ENCODE measurements around the gene CCL28. TPM values are rescaled to one million over a fixed set of nuclear protein-coding genes. Genes with fewer than 3 reads are reported as not detected.

Gene CCL28
- total and polyA plus RNA-seq, 10 of the 15 experiments (the other 5 are each of a cell fraction or from before 2014, with no cell fraction given), result 1.5 to 7.5 (median 4.4) TPM

- ChIA-PET CTCF (interaction anchor here (0.7 to 2.8 kb wide), 4 partner anchors 11 to 72 kb away, joined by 3 to 10 read pairs (median 6); partner anchors contain the start of gene TMEM267), POLR2A (no interaction called here), RAD21 (ENCODE audit: unreplicated experiment) (no interaction called here), SMC1A (ENCODE audit: uncharacterized antibody, unreplicated experiment) (interaction anchor here (1.0 to 1.8 kb wide), 3 partner anchors 18 to 73 kb away, joined by 3 to 4 read pairs (median 3); no protein-coding TSS in a partner anchor)
- Histone ChIP-seq H3K27me3 (replicated peaks in 1 of 2; ENCODE audit: control insufficient read depth in 2 of 2, insufficient read depth in 2 of 2, low read length in 1 of 2) (no peaks in the 10 kb centered on the region), H3K4me1 (ENCODE audit: control insufficient read depth, insufficient read depth, low read length) (no peaks in the 10 kb centered on the region), H3K9me3 (replicated peaks; ENCODE audit: control insufficient read depth, insufficient read depth, low read length) (no peaks in the 10 kb centered on the region; the same call in 2 of the 3 replicates), H3K4me2 (ENCODE audit: control insufficient read depth, insufficient read depth) (no peak overlapping the region), H2AFZ (ENCODE audit: control insufficient read depth, low read depth, low read length) (no peak overlapping the region), H4K20me1 (ENCODE audit: control insufficient read depth, insufficient read depth) (no peaks in the 10 kb centered on the region), H3K36me3 (ENCODE audit: control insufficient read depth in 2 of 2, insufficient read depth in 2 of 2, low read length in 1 of 2) (no peaks in the 10 kb centered on the region), H3K79me2 (ENCODE audit: control insufficient read depth, insufficient read depth, low read length) (no peaks in the 10 kb centered on the region), H3K4me3 (no peak overlapping the region), H3K27ac (ENCODE audit: control insufficient read depth, insufficient read depth) (no peak overlapping the region), H3K9ac (ENCODE audit: control insufficient read depth, insufficient read depth, low read length) (no peak overlapping the region)
- intact Hi-C loops (cut with micrococcal nuclease; ENCODE audit: unreplicated experiment), result no loop called here
- FAIRE-seq, result no peak
- no TSS peak for BruUV-seq (replicated peaks)
- no peak for TF ChIP-seq ZNF24 (IDR thresholded peaks at IDR 0.05)
- TF ChIP-seq PML (IDR thresholded peaks at IDR 0.05; ENCODE audit: low read length), result no peak
- TF ChIP-seq TAF1 (IDR thresholded peaks at IDR 0.05; ENCODE audit: borderline replicate concordance, low read depth, low read length), result no peak
- TF ChIP-seq NR2C2 (IDR thresholded peaks at IDR 0.05; ENCODE audit: borderline replicate concordance, control insufficient read depth, insufficient read length, low read depth), result no peak
- TF ChIP-seq SUPT20H (IDR thresholded peaks at IDR 0.05; ENCODE audit: borderline replicate concordance, control insufficient read depth, low read depth, low read length), result no peak
- TF ChIP-seq E4F1 (IDR thresholded peaks at IDR 0.05; ENCODE audit: borderline replicate concordance, partially characterized antibody), result no peak
- no peak for TF ChIP-seq NFIC (IDR thresholded peaks at IDR 0.05; ENCODE audit: low read depth, low read length)
- no peak for TF ChIP-seq SMAD5 (IDR thresholded peaks at IDR 0.05; ENCODE audit: low read depth)
- TF ChIP-seq JUND (IDR thresholded peaks at IDR 0.05; ENCODE audit: low read depth, low read length), result no peak
- no peak for TF ChIP-seq TCF12 (IDR thresholded peaks at IDR 0.05; ENCODE audit: low read depth, low read length)
- TF ChIP-seq IKZF1 (conservative IDR thresholded peaks at IDR 0.05), result no peak
- no peak for TF ChIP-seq POLR2A (IDR thresholded peaks at IDR 0.05; ENCODE audit: low read depth, low read length)
- TF ChIP-seq, protein P1, sequence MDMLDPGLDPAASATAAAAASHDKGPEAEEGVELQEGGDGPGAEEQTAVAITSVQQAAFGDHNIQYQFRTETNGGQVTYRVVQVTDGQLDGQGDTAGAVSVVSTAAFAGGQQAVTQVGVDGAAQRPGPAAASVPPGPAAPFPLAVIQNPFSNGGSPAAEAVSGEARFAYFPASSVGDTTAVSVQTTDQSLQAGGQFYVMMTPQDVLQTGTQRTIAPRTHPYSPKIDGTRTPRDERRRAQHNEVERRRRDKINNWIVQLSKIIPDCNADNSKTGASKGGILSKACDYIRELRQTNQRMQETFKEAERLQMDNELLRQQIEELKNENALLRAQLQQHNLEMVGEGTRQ (IDR thresholded peaks at IDR 0.05; ENCODE audit: borderline replicate concordance, low read depth, low read length), result no peak
- TF ChIP-seq, protein P2, sequence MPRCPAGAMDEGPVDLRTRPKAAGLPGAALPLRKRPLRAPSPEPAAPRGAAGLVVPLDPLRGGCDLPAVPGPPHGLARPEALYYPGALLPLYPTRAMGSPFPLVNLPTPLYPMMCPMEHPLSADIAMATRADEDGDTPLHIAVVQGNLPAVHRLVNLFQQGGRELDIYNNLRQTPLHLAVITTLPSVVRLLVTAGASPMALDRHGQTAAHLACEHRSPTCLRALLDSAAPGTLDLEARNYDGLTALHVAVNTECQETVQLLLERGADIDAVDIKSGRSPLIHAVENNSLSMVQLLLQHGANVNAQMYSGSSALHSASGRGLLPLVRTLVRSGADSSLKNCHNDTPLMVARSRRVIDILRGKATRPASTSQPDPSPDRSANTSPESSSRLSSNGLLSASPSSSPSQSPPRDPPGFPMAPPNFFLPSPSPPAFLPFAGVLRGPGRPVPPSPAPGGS (IDR thresholded peaks at IDR 0.05; ENCODE audit: borderline replicate concordance, insufficient read depth, low read depth, low read length, poor library complexity, severe bottlenecking), result no peak
- no peak for ATAC-seq
- WGBS (ENCODE audit: insufficient coverage, insufficient replicate concordance, low lambda C conversion rate, missing lambda C conversion rate), result 81% methylated on average over 3 of the region's 3 CpGs
- DNase-seq (ENCODE audit: low read depth, low spot score), result no peak
- in situ Hi-C loops (cut with MboI), result no loop called here
These were observed 696 bp downstream of the CCL28 start for GRCh38 chr5:43411495-43411894.
